GM18951 (cell line): ENCODE data around the gene PIPOX.
"Not testable (repeated sequence)": the region's sequence is repeated elsewhere in the genome, so short reads cannot be mapped to it uniquely, and the experiment has no call there.

Experiments used
- POLR2A ChIP-seq: IDR thresholded peaks from 4 replicates; pipeline ENCODE4 v1.6.1; 2011; ENCODE audit warnings: mild to moderate bottlenecking; ENCODE audit not compliant: insufficient read length, insufficient read depth; ENCODE audit errors: extremely low read depth
- in situ Hi-C: fragments of 300-500 bp; cut with MboI; formaldehyde crosslinking; loops from one replicate; pipeline ENCODE4 v1.12.0; 2022; ENCODE audit warnings: low sequenced_read_pairs, mixed read lengths, inconsistent platforms; ENCODE audit not compliant: unreplicated experiment

Gene PIPOX

DNA sequence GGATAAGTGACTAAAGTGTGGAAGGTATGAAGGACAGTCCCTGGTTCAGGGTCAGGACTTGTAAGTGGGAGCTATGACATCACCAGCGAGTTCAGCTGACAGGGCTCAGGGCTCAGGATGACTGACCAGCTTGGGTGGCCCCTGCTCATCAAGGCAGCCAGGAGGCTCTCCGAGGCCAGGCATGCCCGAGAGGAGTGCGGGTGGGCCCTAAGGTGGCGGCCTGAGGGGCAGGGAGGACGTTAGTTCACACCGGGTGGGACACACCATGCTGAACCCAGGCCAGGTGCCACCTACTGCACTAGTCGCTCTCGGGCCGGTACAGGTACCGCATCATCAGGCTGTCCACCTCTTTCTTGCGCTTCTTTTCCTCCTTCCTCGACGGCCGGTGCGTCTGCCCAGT is 36.5 kb downstream of the PIPOX start:
- no peak for TF ChIP-seq POLR2A
- in situ Hi-C loops, result no loop called here

DNA sequence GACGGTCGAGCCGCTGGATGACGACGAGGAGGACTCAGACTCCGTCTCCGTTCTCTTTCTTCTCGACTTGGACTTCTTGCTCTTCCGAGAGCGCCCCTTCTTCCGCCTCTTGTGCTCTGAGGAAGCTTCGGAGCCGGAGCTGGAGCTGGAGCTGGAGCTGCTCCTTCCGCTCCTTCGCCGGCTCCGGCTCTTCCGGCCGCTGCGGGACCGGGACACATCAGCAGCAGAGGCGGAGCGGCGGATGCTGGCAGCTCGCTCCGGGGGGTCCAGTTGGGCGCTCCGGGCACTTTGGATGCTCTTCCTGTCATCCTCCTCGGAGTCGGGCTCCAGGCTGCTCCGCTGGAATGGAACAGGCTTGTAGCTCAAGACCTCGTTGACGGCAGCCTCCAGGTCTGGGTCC is 36.9 kb downstream of the PIPOX start:
- in situ Hi-C loops, result no loop called here
- no peak for TF ChIP-seq POLR2A

DNA sequence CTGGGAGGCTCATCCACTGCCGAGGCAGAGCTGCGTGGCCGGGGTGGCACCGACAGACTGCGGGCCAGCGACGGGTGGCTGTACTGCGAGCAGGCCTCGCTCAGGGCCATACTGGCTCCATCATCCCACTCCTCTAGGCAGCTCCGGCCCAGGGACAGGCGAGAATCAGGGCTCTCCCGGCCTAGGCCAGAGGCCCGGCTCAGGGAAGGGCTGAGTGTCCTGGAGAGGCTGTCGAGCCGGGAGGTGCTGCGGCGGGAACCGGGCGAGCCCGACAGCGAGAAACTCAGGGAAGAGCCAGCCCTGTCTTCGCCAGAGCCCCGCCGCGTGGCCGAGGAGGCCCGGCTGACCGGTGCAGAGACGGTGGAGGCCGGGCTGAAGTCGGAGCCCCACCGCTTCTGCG is 37.4 kb downstream of the PIPOX start:
- in situ Hi-C loops, result no loop called here

DNA sequence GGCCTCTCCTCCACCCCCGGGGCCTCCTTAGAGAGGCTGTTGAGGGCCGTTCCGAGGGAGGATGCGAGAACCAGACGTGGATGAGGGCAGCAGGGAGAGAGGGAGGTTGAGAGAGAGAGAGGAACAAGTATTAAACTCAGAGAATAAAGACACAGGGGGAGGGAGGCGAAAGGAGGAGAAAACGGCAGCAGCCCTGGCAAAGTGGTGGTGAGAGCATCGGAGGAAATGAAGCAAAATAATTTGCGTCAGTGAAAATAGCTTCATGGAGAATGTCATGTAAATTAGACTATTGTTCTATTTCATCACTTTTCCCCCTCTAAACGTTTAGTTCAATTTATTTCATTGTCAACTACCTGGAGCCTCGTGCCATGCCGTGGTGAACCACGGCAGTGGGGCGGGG is 38.0 kb downstream of the PIPOX start:
- TF ChIP-seq POLR2A, result no peak
- in situ Hi-C loops, result no loop called here

More for the DNA sequence above, 37.4 kb downstream of the PIPOX start:
- TF ChIP-seq POLR2A, result no peak

DNA sequence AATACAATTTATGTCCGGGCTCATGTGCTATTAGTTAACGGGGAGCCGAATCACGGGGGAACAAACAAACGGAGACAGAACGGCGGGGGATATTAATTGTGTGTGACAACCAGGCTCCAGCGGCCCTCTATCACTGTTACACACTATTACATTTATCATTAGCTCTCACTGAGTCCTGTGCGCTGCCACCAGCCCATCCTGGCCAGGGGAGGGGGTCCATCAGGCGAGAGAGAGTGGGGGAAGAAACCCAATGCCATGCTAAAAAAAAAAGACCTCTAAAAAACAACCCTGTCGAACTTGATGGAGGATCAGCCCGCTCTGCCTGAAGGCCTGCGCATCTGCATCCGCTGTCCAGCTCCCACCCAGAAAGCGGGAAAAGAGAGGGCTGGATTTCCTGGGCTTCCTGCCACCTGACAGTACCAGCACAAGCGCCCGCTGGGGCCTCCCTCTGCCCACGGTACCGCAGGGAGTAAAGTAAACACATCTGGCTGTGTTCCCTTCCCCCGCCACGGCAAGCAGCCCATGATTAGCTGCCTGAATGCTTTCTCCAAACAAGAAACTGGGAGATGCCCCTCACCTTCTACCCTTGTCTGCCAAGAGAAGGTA is 41.7 kb downstream of the PIPOX start:
- in situ Hi-C loops, result no loop called here
- TF ChIP-seq POLR2A, result no peak

DNA sequence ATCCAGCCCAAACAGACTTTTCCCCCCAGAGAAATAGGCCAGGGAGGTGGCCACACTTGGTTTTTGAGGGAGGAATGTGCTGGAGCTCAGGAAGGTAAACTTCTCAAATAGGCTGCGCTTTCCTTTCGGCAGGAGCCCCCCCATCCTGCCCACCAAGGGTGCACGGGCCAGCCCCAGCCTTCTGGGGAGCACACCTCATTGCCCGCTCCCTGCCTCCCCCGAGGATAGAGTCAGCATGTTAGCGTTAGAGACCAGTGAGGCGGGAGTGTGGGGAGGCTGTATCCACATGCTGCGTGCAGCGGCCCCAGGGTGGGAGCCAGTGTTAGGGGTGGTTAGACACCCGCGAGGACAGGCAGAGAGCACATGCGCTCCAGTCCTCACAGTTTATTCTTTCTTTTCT is 42.3 kb downstream of the PIPOX start:
- no peak for TF ChIP-seq POLR2A
- in situ Hi-C loops, result no loop called here

DNA sequence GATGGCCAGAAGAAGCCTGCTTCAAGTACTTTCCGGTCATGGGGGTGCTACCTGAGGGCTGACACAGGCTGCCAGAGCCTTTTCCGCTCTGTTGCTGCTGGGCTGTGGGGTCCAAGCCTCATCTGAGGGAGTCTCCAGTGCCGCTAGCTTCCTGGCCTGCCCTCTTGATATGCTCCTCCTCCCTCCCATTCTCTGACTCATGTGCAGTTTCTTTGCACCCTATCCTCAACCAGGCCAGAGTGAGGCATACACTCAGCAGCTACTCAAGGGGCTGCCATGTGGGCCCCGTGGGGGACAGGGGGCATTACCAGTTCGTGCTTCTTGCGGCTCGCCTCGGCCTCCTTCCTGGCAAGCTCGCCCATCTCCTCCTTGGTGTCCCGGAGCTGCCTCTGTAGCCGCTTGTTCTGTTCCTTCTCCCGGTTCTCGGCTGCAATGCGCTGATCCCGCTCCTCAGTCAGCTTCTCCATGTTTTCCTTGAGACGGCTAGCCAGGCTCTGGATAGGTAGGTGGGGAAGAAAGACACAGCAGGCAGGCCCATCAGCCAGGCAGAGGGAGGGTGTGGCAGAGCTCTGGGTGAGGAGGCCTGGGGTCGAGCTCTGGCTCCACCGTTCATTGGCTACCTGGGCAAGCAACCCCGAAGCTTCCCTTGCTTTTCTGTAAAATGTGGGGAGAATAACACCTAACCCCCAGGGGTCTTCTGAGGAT is 43.8 kb downstream of the PIPOX start:
- TF ChIP-seq POLR2A, result no peak
- in situ Hi-C loops, result no loop called here

DNA sequence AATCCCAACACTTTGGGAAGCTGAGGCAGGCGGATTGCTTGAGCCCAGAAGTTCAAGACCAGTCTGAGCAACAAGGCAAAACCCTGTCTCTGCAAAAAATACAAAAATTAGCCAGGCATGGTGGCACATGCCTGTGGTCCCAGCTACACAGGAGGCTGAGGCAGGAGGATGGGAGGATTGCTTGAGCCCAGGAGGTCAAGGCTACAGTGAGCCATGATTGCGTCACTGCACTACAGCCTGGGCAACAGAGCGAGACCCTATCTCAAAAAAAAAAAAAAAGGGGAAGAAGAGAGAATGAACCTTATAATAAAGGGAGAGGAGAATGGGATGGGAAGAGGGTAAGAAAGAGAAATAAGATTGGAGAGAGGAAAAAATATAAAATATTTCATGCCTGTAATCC is 45.8 kb downstream of the PIPOX start:
- in situ Hi-C loops, result not testable (repeated sequence)

DNA sequence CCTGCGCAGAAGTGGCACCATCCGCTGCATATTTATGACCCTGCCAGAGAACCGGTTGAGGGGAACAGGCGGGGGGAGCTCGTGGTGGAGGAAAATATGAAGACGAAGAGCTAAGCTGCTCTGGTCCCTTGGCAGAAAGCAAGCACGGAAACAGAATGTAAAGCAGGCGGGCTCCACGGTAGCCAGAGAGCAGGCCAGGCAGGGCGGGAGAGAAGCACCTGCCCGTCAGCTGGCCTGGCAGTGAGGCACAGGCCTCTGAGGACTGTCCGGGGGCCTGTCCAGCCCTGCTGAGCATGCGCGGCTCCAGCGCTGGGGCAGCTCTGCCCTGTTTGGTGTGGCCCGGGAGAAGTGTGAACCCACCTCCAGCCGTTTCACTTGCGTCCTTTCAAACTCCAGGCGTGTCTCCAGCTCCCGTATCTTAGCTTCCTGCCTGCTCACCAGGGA is 46.7 kb downstream of the PIPOX start:
- no peak for TF ChIP-seq POLR2A
- in situ Hi-C loops, result no loop called here

DNA sequence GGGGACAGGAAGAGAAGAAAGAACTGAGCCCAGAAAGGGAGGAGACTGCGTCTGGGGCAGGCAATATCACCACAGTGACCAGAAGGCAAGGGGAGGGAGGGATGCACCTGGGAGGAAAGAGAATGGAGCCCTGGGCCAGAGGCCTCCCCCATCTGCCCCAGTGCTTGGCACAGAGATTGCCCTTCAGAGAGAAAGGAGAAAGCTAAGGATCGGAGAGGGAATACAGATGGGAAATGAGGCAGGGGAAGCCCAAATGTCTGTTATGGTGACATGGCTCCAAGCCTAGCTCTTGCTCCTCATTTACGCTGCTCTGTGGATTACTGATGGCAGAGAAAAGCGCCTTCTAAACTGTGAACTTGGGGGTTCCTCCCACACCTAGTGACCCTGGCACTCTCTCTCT is 47.2 kb downstream of the PIPOX start:
- in situ Hi-C loops, result no loop called here
- TF ChIP-seq POLR2A, result no peak

DNA sequence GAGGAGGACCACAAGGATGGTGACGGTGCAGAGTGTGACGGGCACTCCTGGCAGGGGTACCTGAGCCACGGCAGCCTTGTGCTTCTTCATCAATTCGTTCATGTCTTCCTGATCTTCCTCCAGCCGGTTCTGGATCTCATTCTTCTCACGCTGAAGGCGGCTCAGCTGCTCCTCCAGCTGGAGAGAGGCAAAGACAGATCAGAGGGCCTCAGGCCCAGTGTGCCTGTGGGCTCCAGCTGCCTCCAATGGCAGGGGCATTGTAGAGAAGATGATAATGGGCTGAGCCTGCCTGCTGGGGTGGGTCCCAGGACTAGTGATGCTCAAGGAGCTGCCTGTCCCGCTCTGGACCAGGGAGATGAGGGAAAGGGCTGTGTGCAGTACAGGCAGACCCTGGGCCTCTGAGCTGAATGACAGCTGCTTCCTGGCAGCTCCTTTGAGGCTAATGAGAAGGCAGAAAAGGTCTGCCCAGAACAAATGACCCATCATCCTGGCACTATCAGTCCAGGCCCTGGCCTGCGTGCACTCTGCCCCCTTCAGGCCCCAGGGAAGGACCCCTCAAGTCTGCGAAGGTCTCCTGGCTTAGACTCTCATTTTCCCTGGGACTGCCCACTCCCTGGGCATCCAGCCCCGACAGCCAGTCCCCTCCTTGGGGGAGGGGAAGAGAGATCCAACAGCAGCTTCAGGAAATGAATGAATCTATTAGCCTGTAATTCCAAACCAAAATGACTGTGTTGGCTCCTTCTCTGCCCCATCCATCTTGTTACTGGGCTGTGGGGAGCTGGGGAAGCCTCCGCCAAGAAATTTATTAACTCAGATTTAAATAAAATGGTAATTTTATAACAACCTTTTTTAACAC is 48.0 kb downstream of the PIPOX start:
- in situ Hi-C loops, result no loop called here
- no peak for TF ChIP-seq POLR2A

DNA sequence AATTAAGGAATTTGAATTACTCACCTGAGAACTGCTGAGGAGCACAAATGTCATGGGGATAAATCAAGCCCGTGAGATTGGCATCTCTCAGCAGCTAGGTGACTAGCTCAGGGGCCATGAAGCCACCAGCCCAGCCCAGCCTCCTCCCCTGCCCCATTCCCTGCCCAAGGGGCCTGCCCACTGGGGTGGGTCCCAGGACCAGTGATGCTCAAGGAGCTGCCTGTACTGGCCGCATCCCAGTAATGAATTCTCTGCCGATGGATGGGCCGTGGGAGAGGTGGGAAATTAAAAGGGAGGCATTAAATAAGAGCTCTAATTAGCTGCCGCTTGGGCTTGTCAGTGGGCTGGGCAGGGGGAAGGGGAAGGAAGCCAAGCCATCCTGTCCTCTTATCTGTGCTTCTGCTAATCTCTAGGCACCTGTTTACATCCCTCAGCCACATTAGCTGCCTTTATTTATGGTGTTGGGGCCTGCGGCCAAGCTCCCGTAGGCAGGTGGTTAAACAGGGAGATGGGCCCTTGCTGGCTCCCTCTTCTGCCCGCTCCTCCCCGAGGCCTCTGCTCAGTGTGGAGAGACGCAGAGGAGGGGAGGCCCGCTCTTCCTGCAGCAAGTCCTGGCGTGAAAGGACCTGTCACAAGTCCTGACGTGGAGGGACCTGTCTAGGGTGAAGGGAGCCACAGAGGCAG is 48.8 kb downstream of the PIPOX start:
- no peak for TF ChIP-seq POLR2A

More for the DNA sequence above, 48.8 kb downstream of the PIPOX start:
- in situ Hi-C loops, result no loop called here
